Brain microvascular endothelial cell (primary cell): ENCODE results near the gene CCIN.
A peak's percentile ranks its signal among the peaks of the same experiment; 100 is the strongest.

Experiments
- DNase-seq: peaks from one replicate; pipeline ENCODE4 v3.0.0-alpha.2; 2020
- H3K27ac ChIP-seq: fragments of 250-450 bp; sonication (Bioruptor Pico); 2 replicates; pipeline ENCODE4 v1.5.1; 2020; ENCODE audit warnings: mild to moderate bottlenecking, moderate library complexity
- H3K27me3 ChIP-seq: fragments of 250-450 bp; sonication (Bioruptor Pico); replicated peaks from 2 replicates; pipeline ENCODE4 v1.5.1; 2020; ENCODE audit warnings: mild to moderate bottlenecking
- H3K36me3 ChIP-seq: fragments of 250-450 bp; sonication (Bioruptor Pico); replicated peaks from 2 replicates; pipeline ENCODE4 v1.5.1; 2020; ENCODE audit warnings: mild to moderate bottlenecking
- H3K4me3 ChIP-seq: 2 replicates; pipeline ENCODE4 v1.5.1; 2011; ENCODE audit warnings: low read depth, mild to moderate bottlenecking, control low read depth, low read length, moderate library complexity
- in situ Hi-C: cut with HindIII; loops from 2 replicates; pipeline ENCODE4 v1.10.0; 2017; ENCODE audit warnings: low sequenced_read_pairs, low pct_ligation_motif_present
- TF ChIP-seq, protein P1 (sequence below): IDR thresholded peaks from 2 replicates; pipeline ENCODE4 v1.5.1; 2011; ENCODE audit warnings: low read depth, mild to moderate bottlenecking, moderate library complexity, low read length, control low read depth, inconsistent platforms; ENCODE audit errors: missing control alignments

Gene CCIN

DNA sequence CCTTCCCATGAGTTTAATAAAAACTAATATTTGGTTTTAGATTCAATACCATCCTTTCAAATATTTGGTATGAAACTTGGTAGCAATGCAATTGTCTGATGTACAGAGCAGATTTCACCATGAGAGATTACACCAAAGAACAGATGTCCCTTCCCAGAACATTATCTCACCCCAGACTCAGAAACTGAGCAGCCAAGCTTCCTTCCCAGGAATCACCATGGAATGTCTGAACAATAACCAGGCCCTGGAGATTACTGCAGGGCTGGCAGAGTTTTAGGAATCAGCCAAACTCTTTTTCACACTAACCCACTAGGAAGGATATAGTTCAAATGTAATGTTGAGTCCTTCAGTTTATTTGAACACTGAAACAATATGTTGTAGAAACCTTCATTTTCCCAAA is 45.4 kb downstream of the CCIN start:
- Histone ChIP-seq H3K27me3 (no peaks in the 10 kb centered on the region), H3K36me3 (peaks cover 72% of the 10 kb centered on the region), H3K4me3 (no peak overlapping the region), H3K27ac (no peak overlapping the region)
- in situ Hi-C loops = no loop called here
- TF ChIP-seq, protein P1, sequence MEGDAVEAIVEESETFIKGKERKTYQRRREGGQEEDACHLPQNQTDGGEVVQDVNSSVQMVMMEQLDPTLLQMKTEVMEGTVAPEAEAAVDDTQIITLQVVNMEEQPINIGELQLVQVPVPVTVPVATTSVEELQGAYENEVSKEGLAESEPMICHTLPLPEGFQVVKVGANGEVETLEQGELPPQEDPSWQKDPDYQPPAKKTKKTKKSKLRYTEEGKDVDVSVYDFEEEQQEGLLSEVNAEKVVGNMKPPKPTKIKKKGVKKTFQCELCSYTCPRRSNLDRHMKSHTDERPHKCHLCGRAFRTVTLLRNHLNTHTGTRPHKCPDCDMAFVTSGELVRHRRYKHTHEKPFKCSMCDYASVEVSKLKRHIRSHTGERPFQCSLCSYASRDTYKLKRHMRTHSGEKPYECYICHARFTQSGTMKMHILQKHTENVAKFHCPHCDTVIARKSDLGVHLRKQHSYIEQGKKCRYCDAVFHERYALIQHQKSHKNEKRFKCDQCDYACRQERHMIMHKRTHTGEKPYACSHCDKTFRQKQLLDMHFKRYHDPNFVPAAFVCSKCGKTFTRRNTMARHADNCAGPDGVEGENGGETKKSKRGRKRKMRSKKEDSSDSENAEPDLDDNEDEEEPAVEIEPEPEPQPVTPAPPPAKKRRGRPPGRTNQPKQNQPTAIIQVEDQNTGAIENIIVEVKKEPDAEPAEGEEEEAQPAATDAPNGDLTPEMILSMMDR = no peak
- peak; percentile 29 for DNase-seq

DNA sequence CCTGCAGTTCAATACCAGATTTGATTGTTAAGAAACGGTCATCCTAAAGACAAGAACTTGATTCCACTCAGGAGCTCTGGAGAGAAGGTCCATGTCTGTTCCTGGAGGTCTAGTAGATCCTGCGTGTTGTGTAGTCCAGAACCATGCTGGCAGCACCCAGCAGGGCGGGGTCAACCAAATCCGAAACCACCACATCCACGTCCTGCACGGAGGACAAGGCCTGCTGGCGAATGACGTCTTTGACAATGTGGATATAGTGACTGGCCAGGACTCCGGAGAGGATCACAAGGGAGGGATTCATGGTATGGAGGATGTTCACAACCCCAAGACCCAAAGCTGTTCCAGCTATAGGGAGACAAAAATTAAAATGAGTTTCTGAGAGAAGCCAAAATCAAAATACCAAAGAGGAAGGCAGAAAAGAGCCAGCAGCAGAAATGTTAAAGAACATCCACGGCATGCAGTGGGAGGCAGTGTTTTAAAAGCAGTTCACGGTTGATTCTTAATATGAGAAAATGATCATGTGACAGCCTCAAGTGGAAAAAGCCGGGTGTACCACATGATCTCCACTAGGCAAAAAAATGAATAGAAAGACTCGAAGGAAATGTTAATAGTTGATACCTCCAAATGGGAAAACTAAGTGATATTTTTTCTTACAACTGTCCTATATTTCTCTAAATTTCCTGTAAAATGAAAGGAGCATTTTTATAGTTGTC is 48.2 kb downstream of the CCIN start:
- Histone ChIP-seq H3K27ac (no peak overlapping the region), H3K4me3 (no peak overlapping the region), H3K36me3 (peaks cover 67% of the 10 kb centered on the region), H3K27me3 (no peaks in the 10 kb centered on the region)
- TF ChIP-seq, protein P1 = no peak
- in situ Hi-C loops = no loop called here
- DNase-seq = no peak

DNA sequence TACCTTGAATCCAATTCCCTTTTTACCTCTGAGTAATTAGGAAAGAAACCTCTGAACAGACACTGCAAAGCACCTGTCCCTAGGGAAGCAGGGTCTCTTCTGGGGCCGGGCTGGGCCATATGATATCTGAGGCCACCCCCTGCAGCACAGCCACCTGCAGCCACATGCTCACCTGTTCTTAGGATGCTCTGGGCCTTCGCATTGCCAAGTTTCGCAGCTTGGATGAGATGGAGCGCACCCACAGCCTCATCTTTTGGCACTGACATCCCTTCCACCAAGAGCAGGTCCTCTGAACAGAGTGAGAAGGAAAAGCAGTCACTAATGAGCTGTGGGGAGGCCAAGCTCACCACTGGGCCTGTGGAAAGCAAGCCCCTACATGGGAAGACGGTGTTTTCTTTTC is 48.8 kb downstream of the CCIN start:
- in situ Hi-C loops = no loop called here
- Histone ChIP-seq H3K36me3 (peaks cover 68% of the 10 kb centered on the region), H3K27me3 (no peaks in the 10 kb centered on the region), H3K27ac (no peak overlapping the region), H3K4me3 (no peak overlapping the region)
- no peak for DNase-seq
- TF ChIP-seq, protein P1 = no peak

DNA sequence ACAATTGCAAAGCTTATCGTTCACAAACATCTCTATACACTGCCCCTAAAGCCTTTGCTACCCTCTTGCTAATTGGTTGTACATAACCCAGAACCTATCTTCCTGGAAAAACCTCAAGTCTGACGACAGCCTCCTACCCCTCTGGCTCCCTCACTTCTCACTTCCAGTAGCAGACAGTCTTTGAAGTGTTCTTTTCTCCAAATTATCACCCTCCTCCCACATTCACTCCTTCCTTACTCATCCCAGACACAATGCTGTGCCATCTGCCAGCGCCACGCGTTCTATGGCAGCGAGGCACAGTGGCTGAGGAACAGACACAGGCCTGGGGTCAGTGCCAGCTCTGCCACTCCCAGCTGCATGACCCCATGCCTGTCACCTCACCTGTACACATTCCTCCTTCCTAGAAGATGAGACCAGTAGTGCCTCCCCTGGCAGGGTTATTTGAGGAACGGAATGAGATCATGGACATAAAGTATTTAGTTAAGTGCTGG is 49.3 kb downstream of the CCIN start:
- no peak for DNase-seq
- Histone ChIP-seq H3K27ac (no peak overlapping the region), H3K27me3 (no peaks in the 10 kb centered on the region), H3K36me3 (peaks cover 68% of the 10 kb centered on the region), H3K4me3 (no peak overlapping the region)
- in situ Hi-C loops = no loop called here
- TF ChIP-seq, protein P1 = no peak
